CD4-positive, alpha-beta T cell treated with Interleukin-17A for 4 hours (primary cell): ENCODE measurements around the gene C16orf90.
A peak's percentile ranks its signal among the peaks of the same experiment; 100 is the strongest.
"Not testable (repeated sequence)": the region's sequence is repeated elsewhere in the genome, so short reads cannot be mapped to it uniquely, and the experiment has no call there.

ENCODE experiments used
- DNase-seq: peaks from one replicate; pipeline ENCODE4 v3.0.0-alpha.2; 2020; ENCODE audit warnings: mixed read lengths

Gene C16orf90

GRCh38 chr16:3511286-3512180 is 16.2 kb upstream of the C16orf90 start:
- DNase-seq: no peak

DNA sequence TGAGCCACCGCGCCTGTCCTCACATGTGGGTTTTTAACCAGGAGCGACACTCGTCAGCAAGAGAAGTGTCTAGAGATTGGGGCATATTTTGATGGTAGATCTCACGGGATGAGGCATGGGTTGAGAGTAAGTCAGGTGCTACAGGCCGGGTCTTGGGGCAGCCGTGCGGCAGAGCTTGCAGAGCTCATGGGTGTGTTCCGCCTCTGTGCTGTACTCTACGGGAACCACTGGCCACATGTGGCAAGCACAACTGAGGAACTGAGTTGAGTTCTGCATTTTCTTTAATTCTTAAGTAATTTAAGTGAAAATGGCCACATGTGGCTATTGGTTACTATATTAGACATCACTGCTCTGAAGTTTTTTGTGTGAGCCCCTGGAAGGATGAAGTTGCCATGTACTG is 15.1 kb upstream of the C16orf90 start:
- no peak for DNase-seq

DNA sequence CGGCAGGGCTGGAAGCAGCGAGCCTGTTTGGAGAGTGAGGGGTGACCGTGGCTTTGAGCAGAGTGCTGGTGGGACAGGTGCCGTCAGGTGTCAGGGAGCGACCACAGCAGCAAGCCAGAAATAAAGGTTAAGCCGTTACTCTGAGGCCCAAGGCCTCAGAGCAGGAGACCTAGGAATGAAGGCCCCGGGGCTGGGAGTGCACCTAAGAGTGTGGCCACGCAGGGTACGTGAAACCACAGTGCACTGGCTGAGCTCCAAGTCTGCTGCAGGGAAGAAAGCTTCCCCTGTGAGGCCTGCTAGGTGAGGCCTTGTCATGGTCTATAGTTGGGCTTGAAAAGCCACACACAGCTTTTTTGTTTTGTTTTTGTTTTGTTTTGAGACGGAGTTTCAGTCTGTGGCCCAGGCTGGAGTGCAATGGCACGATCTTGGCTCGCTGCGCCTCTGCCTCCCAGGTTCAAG is 14.2 kb upstream of the C16orf90 start:
- DNase-seq: peak; percentile 91

DNA sequence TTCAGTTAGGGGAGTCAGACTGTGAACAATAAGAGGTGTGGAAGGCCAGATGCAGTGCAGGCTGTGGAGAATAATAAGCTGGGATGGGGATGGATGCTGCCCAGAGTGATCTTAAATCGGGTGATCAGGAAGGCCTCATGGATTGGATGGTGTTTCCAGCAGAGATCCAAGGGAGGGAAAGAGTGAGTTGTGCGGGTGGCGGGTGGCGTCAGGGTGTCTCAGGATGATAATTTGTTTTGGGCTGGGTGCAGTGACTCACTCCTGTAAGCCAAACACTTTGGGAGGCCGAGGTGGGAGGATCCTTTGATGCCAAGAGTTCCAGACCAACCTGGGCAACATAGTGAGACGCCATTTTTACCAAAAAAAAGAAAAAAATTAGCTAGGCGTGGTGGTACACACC is 13.4 kb upstream of the C16orf90 start:
- DNase-seq: peak; percentile 46

GRCh38 chr16:3503523-3503922 is 8.2 kb upstream of the C16orf90 start:
- peak; percentile 74 for DNase-seq

DNA sequence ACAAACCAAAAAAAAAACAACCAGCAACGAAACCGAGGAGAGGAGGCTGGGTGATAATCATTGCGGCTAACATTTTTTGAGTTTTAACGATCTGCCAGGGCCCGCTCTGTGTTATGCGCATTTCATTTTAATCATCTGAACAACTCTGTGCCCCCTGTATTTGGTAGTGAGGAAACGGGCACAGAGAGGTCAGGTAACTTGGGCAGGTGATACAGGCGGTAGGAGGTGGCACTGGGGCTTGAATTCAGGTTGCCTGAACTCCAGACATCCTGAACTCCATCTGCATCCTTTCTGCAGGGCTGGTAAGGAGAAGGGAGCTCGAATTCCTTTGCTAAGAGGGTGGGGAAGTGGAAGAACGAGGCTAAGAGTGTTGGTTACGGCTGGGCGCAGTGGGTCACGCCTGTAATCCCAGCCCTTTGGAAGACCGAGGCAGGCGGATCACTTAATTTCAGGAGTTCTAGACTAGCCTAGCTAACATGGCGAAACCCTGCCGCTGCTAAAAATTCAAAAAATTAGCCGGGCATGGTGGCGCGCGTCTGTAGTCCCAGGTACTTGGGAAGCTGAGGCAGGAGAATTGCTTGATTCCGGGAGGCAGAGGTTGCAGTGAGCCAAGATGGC is 6.6 kb upstream of the C16orf90 start:
- DNase-seq: no peak

- DNase-seq: not testable (repeated sequence)
Measured at GRCh38 chr16:3501412-3501761, 6.1 kb upstream of the C16orf90 start.

- DNase-seq: peak; percentile 1
Measured at GRCh38 chr16:3498988-3499387, 3.7 kb upstream of the C16orf90 start.

DNA sequence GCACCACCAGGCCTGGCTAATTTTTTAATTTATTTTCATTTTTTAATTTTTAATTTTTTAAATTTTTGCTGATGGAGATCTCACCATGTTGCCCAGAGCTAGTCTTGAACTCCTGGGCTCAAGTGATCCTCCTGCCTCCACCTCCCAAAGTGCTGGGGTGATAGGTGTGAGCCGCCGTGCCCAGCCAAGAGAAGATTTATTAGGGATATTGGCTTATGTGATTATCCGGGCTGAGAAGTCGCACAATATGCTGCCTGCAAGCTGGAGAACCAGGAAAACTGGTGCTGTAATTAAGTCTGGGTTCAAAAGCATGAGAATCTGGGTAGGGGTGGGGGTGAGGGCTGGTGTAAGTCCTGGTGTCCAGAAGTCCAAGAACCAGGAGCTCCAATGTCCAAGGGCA is 2.5 kb upstream of the C16orf90 start:
- no peak for DNase-seq

DNA sequence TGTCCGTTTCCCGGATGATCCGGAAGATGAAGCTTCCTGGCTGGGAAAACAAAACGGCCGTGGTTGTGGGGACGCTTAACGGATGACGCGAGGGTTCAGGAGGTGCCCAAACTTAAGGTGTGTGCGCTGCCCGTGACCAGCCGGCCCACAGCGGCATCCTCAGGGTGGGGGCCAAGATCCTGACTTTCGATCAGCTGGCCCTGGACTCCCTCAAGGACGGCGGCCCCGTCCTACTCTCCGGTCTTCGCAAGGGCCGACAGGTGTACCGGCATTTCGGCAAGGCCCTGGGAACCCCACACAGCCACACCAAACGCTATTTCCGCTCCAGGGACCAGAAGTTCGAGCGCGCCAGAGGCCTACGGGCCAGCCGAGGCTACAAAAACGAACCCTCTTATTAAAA is 1.1 kb upstream of the C16orf90 start:
- no peak for DNase-seq

GRCh38 chr16:3494386-3494973 is 809 bp downstream of the C16orf90 start:
- peak; percentile 1 for DNase-seq

GRCh38 chr16:3492356-3492755 is 2.9 kb downstream of the C16orf90 start:
- no peak for DNase-seq

DNA sequence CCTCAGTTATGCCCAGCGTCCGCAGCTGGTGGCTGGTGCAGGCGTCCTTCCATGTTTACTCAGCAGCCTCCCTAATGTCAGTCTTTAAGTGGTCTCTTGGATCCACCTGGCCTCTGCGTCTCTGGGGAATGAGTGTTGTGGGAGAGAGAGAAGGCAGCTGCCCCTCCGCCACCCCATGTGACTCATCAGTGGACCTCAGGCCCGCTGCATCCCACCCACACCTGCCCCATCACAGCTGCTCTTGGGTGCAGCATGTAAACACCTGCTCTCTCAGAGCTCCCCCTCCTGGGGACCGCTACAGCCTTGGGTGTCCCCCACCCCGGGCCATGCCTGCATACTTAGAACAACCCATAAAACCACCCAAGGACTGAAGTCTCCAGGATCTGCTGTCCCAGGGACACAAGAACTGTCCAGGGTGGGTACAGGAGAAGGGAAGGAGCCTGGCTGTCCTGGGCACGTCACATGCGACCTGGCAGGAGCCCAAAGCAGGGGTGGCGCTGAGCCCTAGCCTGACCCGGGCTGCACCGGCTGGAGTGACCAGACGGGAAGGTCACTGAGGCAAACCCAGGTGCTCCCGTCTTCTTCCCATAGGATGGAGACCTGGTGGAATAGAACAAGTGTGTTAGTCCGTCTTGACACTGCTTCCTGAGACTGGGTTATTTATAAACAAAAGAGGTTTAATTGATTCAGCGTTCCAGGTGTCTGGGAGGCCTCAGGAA is 4.2 kb downstream of the C16orf90 start:
- DNase-seq: no peak

DNA sequence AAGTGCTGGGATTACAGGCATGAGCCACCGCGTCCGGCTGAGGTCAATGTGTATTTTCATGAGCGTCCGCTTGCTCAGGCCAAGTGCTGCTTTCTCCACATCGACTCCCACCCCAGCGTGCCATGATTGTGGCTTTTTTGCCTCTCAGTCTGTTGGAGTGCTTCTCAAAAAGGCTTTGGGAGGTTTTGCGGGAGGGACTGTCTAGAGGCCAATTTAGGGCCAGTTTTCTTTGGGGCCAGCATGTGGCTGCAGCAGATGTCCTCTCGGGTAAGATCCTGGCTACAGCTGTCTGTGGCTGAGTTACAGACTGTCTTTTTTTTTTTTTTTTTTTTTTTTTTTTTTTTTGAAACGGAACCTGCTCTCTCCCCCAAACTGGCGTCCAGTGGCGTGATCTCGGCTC is 6.5 kb downstream of the C16orf90 start:
- no peak for DNase-seq

GRCh38 chr16:3487521-3488410 is 7.5 kb downstream of the C16orf90 start:
- DNase-seq: no peak

DNA sequence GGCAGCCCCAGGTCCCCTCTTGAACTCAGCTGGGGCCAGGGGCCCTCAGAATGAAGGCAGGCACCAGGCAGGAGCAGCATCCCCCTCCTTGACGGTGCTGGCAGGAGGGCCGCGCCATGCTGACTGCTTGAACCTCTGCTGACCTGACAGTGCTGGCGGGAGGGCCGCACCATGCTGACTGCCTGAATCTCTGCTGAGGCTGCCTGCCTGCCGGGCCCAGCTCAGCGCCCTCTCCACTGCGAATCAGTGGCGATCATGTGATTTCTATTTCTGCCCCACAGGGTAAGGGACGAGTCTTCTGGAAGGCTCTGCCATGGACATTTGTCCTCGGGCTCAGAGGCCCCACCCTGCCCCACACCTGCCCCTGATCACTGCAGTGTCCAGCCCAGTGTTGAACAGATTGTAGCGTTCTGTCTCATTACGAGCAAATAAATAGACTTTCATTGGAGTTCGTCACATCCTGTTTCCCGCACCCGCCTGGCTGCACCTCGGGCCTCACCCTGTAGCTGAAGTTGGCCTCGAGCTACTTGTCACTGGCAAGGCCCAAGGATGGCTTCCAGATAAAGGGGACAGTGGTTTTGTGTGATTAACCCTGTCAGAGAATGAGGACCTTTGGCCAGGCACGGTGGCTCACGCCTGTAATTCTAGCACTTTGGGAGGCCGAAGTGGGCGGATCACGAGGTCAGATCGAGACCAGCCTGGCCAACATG is 8.6 kb downstream of the C16orf90 start:
- DNase-seq: no peak

GRCh38 chr16:3485821-3486505 is 9.3 kb downstream of the C16orf90 start:
- no peak for DNase-seq

- no peak for DNase-seq
Measured at GRCh38 chr16:3485097-3485745, 10.1 kb downstream of the C16orf90 start.

DNA sequence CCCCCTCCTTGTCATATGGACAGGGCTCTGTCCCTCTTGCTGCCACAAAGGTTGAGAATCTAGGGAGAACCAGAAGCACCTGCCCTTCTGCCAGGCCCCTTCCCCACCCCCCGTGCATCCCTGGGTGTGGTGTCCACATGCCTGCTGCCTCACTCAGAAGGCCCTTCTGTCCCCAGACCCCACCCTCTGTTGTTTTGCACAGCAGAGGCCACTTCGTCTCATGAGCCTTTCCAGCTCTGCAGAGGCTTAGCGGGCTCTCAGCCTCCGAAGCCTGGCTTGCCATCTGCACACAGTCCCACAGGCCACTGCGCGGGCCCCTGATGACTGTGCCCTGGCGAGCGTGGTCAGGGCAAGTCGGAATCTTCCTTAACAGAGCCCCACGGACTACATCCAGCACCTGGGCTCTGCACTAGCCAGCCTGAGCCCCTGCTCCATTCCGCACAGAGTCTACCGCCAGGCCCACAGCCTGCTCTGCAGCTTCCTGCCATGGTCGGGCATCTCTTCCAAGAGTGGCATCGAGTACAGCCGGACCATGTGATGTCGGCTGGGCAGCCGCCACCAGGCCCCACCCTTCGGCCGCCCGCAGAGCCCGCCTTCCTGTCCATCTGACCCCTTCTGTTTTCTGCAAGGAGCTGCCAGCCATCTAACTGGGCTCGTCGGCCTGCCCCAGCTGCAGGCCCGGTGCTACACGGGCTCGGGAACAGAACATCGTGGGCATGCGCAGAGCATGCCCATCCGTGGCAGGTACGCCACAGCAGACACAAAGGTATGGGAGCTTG is 10.8 kb downstream of the C16orf90 start:
- DNase-seq: no peak
